Inflammatory macrophage treated with lipopolysaccharide for 4 hours (primary cell): Measurements from ENCODE around the gene RNASEL.

Source experiments
- DNase-seq: peaks from one replicate; pipeline ENCODE4 v3.0.0-alpha.2; 2020

Gene RNASEL

DNA sequence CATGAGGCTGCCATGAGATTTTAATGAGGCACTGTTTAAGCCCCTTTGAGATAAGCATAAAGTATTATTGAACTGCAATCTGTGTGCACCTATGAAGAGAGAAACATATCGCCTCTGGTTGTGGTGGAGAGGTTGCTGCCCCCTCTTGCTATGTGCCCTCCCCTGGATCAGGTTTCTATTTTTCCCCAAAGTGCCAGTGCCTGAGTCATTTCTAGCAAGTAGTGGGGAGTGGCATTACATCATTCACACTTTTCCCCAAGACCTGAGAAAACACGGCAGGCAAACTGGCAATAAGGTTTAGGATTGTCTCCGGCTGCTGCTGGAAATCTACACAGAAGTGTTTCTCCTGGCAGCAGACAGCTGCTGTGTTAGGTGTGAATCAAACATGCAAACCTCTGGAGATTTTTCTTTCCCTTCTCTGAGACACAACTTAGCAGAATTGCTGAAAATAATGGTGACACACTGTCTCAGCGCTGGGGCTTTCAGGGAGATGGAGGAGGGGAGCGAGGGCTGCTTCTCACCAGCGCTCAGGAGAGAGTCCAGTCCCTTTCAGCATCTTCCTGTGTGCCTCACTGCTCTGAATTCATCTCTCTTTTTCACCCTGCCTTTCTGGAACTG is 28.8 kb upstream of the RNASEL start:
- no peak for DNase-seq

DNA sequence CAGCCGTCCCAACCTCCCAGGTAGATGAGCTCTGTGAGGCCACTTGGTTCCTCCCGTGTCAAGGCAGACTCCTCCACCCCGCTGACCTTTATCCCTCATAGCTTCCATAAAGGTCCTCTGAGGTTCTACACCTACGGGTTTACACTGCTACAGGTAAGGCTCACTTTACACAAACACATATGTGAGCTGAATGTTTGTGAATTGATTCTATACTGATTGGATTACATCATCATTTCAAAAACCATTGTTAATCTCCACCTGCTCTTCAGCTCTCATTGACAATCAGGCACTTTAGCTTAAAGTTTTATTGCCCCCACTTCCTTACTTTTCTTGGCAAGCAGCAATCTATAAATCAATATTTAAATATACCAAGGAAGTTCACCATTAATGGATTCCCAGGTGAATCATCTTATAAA is 28.0 kb upstream of the RNASEL start:
- no peak for DNase-seq

GRCh38 chr1:182616130-182617013 is 27.3 kb upstream of the RNASEL start:
- no peak for DNase-seq

DNA sequence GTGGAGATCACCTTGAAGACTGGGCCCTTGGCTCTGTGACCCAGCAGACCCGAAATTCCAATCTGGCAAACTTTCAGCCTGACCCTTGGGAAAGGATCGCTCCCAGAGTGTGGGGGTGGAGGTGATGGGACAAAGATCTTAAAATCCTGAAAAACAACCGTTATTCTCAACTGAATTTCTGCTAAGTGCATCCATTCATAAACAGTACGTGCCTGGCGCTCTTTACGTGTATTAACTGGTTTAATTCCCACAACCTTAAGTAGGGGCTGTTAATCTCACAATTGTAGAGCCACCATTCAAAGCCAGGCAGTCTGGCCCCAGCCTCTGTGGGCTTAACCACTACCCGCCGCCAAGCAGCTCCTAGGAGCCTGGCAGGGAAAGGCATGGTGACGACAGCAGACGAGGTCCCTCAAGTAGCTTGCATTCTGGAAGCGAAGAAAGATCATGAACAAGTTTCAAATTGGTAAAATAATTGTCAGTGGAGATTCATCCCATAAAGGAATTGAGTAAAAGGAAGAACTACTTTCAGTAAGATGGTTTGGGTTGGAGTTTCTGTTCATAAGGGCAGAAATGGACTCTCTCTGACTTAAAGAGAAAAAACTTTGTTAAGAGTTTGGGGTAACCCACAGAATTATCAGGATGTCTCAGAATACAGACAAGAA is 26.5 kb upstream of the RNASEL start:
- no peak for DNase-seq

GRCh38 chr1:182614796-182615454 is 25.9 kb upstream of the RNASEL start:
- DNase-seq: peak; percentile 84

DNA sequence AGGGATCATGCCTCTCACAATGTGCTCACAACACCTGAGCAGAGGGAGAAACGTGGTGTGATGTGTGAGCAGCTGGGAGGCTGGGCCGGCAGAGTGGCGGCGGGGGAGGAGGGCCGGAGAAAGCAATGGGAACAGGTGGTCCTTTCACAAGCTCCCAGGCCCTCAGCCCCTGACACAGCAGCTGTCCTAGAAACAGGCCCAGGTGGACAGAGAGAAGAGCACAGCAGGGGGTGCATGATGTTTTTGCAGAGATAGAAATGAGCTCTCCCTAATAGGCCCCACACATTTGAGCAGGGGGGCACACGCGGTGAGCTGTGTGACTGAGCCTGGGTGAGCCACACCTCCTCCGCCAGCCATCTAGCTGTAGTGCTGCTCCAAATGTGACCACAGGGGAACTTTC is 22.7 kb upstream of the RNASEL start:
- no peak for DNase-seq

GRCh38 chr1:182611326-182611725 is 22.3 kb upstream of the RNASEL start:
- no peak for DNase-seq

DNA sequence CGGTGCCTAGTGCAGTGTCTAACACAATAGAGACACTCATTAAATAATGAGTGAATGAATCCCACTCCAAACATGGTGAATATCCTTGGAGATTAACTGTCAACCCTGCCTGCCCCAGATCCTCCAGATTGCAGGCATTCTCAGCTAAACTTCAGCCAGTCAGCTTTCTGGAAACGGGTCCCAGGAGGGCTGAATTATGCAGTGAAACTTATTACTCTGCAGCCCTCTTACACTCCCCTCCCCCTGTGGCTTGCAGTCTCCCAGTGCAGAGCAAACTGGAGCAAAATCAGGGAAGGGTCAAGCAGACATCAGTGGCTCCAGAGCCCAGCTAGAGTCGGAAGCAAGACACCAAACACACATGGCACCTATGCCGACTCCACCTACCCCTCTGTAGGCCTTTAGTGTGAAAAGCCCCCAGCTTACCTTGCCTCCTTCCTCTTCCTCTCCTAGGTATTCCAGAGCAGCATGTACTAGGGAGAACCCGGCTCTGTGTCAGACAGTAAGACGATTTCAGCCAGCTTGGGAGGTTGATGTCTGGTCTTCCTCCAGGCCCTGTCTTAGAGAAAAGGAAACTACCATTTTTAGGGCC is 21.6 kb upstream of the RNASEL start:
- no peak for DNase-seq

DNA sequence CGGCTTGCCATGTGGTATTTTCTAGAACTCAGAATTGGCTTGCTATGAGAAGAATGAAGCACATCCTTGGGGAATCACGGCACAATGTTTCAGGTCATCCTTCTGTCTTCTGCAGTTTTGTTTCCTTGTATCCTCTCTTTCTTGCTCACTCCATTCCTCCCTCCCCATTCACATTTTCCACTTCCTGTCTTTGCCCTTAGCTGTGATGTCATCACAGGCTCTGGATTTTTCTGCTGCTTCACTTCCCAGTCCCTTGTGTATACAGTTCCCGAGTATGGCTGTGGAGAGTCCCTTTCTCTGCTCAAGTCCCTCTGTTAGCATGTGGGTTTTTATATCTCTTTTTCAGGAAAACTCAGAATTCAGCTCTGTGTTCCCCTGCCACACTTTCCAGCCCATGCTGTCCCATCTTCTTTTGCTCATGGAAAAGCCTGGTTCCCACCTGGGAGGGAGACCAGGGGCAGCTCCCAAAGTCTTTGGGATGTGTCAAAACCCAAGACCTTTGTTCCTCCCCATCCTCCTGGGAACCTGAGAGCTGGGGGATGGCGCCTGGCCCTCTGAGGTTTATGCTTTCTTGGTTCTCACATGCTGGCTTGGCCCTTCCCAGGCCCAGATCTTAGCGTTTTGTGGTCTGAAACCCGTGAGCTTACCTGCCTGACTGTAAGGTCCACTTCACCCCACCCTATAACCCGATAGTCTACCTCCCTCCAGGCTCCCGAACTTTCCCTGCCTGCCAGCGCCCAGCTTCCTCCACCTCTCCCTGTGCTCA is 20.0 kb upstream of the RNASEL start:
- DNase-seq: peak; percentile 53

DNA sequence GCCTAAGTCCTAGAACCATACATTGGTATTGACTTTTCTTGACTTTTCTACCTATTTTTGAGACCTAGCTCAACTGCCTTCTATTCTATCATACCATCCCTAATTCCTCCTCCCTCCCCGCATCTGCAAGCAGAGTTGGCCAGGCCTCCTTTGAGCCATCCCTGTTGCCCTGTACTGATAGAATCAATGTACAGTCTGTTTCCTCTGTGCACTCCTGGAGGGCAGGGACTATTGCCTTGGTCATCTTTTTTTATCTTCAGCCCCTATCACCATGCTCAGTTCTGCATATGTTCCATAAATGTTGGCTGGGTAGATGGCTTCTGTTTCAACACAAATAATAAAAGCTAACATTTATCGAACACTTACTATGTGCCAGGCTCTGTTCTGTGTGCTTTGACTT is 19.2 kb upstream of the RNASEL start:
- DNase-seq: no peak

GRCh38 chr1:182607566-182607965 is 18.5 kb upstream of the RNASEL start:
- peak; percentile 34 for DNase-seq

- peak; percentile 85 for DNase-seq
These were observed 15.4 kb upstream of the RNASEL start, which contains the start of gene RGS16 for GRCh38 chr1:182604175-182605164. TSS of gene RGS16 (minus strand) at chr1:182604389. CDS start at chr1:182604259, 130 bp downstream.

GRCh38 chr1:182603646-182604174 is 14.7 kb upstream of the RNASEL start:
- no peak for DNase-seq

GRCh38 chr1:182602935-182603645 is 14.0 kb upstream of the RNASEL start:
- DNase-seq: no peak

- no peak for DNase-seq
These were observed 12.9 kb upstream of the RNASEL start for GRCh38 chr1:182601913-182602312.

- peak; percentile 72 for DNase-seq
These were observed 12.3 kb upstream of the RNASEL start for GRCh38 chr1:182601416-182601786.

GRCh38 chr1:182600745-182601415 is 11.8 kb upstream of the RNASEL start:
- DNase-seq: no peak

DNA sequence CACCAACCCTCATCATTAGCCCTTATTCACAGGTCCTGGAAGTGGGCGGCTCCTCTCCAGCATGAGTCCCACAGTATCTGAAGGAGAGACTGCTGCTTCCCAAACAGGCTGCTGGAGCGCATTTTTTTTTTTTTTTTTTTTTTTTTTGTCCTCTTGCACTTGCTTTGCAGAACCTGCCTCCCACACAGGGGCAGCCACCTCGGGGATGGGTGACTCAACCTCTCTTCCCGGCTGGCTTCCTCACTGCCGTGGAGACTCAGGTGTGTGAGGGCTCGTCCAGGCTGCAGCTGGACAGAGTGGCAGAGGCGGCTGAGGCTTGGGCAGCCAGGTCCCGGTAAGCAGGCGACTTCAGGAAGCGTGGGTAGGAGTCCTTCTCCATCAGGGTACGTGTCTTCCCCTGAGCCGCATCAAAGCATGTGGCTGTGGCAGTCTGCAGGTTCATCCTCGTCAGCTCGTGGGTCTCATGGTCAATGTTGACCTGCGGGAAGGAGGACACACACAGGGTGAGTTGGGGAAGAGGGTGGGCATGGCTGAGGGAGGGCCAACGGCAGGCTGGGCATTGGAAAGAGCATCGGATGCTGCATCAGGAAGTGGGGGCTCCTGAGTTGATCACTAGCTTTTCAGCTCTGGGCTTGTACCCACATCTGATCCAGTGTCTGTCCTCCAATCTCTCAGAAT is 11.1 kb upstream of the RNASEL start:
- no peak for DNase-seq

GRCh38 chr1:182599339-182599738 is 10.3 kb upstream of the RNASEL start:
- DNase-seq: no peak
